Measurements from ENCODE around the gene HMCN1.

The HMCN1 gene

GRCh38 chr1:185733818-185734735 is at the start of gene HMCN1:
Gene HMCN1, plus strand, starts transcription at chr1:185734391. Its CDS starts 389 bp downstream, at chr1:185734780.
- peak; percentile 51 for DNase-seq (ENCODE audit: low spot score)

- DNase-seq (ENCODE audit: low spot score) = no peak
These were observed 47.1 kb upstream of the HMCN1 start for GRCh38 chr1:185686821-185687778.

- no peak for DNase-seq (ENCODE audit: low spot score)
These were observed 43.7 kb upstream of the HMCN1 start for GRCh38 chr1:185690527-185690926.

GRCh38 chr1:185693654-185694053 is 40.5 kb upstream of the HMCN1 start:
- no peak for DNase-seq (ENCODE audit: low spot score)

GRCh38 chr1:185694081-185694480 is 40.1 kb upstream of the HMCN1 start:
- no peak for DNase-seq (ENCODE audit: low spot score)

- no peak for DNase-seq (ENCODE audit: low spot score)
These were observed 38.9 kb upstream of the HMCN1 start for GRCh38 chr1:185695299-185695698.

GRCh38 chr1:185696422-185697150 is 37.6 kb upstream of the HMCN1 start:
- no peak for DNase-seq (ENCODE audit: low spot score)

GRCh38 chr1:185699874-185700273 is 34.3 kb upstream of the HMCN1 start:
- no peak for DNase-seq (ENCODE audit: low spot score)

- no peak for DNase-seq (ENCODE audit: low spot score)
These were observed 32.5 kb upstream of the HMCN1 start for GRCh38 chr1:185701650-185702049.

- DNase-seq (ENCODE audit: low spot score) = no peak
These were observed 30.0 kb upstream of the HMCN1 start for GRCh38 chr1:185704181-185704580.

GRCh38 chr1:185716095-185716494 is 18.1 kb upstream of the HMCN1 start:
- no peak for DNase-seq (ENCODE audit: low spot score)

- peak; percentile 21 for DNase-seq (ENCODE audit: low spot score)
These were observed 15.2 kb upstream of the HMCN1 start for GRCh38 chr1:185719021-185719420.

GRCh38 chr1:185720633-185721272 is 13.4 kb upstream of the HMCN1 start:
- DNase-seq (ENCODE audit: low spot score) = peak; percentile 18

- DNase-seq (ENCODE audit: low spot score) = no peak
These were observed 12.6 kb upstream of the HMCN1 start for GRCh38 chr1:185721553-185721952.

GRCh38 chr1:185722098-185722497 is 12.1 kb upstream of the HMCN1 start:
- no peak for DNase-seq (ENCODE audit: low spot score)

GRCh38 chr1:185727726-185728125 is 6.5 kb upstream of the HMCN1 start:
- no peak for DNase-seq (ENCODE audit: low spot score)

- no peak for DNase-seq (ENCODE audit: low spot score)
These were observed 2.7 kb upstream of the HMCN1 start for GRCh38 chr1:185731446-185731845.

- no peak for DNase-seq (ENCODE audit: low spot score)
These were observed 1.2 kb upstream of the HMCN1 start for GRCh38 chr1:185732951-185733350.

GRCh38 chr1:185734929-185735700 is 924 bp downstream of the HMCN1 start:
- no peak for DNase-seq (ENCODE audit: low spot score)

- DNase-seq (ENCODE audit: low spot score) = no peak
These were observed 1.5 kb downstream of the HMCN1 start for GRCh38 chr1:185735701-185736064.

- DNase-seq (ENCODE audit: low spot score) = no peak
These were observed 5.8 kb downstream of the HMCN1 start for GRCh38 chr1:185739967-185740366.
